ENCODE measurements around the gene AURKAIP1. TPM values are rescaled to one million over a fixed set of nuclear protein-coding genes. Genes with fewer than 3 reads are reported as not detected.

AURKAIP1 gene
- total and polyA plus RNA-seq, 2 of the 4 experiments (the other 2 are of a cell fraction), result 45.7 to 107 TPM

DNA sequence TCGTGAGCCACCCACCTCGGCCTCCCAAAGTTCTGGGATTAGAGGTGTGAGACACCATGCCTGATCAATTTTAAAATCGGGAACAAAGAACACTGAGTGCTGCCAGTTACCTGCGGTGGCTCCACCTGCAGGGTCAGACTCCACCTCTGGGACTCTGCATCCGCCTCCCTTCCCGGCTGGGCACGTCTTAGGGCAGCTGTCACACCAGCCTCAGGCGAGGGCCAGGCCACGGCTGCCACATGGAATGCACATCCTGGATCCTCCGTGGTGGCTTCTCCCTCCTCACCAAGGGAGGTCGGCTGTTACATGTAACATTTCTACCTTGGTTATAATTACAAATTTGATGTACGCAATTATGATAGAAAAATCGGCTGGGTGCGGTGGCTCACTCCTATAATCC lies 10.7 kb downstream of the AURKAIP1 start:
- ATAC-seq (ENCODE audit: low read depth) (no peak), DNase-seq (no peak)
- Histone ChIP-seq H4K20me1 (ENCODE audit: insufficient read depth, low read length) (no peaks in the 10 kb centered on the region), H4K5ac (ENCODE audit: low read depth, low read length) (no peak overlapping the region), H3K4me2 (ENCODE audit: low read depth, low read length) (no peak overlapping the region), H3K4ac (ENCODE audit: low read depth, low read length) (no peak overlapping the region), H3K4me3 (ENCODE audit: insufficient read depth, low read depth, low read length) (no peak overlapping the region), H3K36me3 (ENCODE audit: control insufficient read depth, insufficient read depth, low read length) (no peaks in the 10 kb centered on the region), H2AFZ (replicated peaks; ENCODE audit: low read length, poor library complexity) (no peak overlapping the region), H2BK15ac (ENCODE audit: low read depth, low read length) (no peak overlapping the region), H3K79me1 (ENCODE audit: low read depth in 1 of 2, low read length in 2 of 2) (peaks cover 4 to 25% of the 10 kb centered on the region in 2 experiments; a peak in 3 of 4 replicates), H4K91ac (ENCODE audit: insufficient read depth, low read depth, low read length) (no peak overlapping the region), H3K9ac (ENCODE audit: low read depth, low read length) (no peak overlapping the region), H2AK9ac (replicated peaks; ENCODE audit: low read depth, low read length, poor library complexity) (no peak overlapping the region), H3K18ac (ENCODE audit: low read depth, low read length) (no peak overlapping the region), H2BK120ac (ENCODE audit: low read depth, low read length) (no peak overlapping the region), H3K14ac (replicated peaks; ENCODE audit: low read depth, low read length) (no peak overlapping the region), H3K23ac (ENCODE audit: low read depth, low read length) (no peak overlapping the region), H2AK5ac (ENCODE audit: low read depth, low read length) (no peak overlapping the region; the same call in 1 of the 2 replicates), H3K27me3 (ENCODE audit: control insufficient read depth, insufficient read depth, low read length) (no peaks in the 10 kb centered on the region), H3K9me1 (ENCODE audit: insufficient read depth, low read length) (peaks cover 15% of the 10 kb centered on the region), H2BK20ac (ENCODE audit: low read depth, low read length) (no peak overlapping the region), H2BK5ac (ENCODE audit: low read depth, low read length, poor library complexity, severe bottlenecking) (no peak overlapping the region), H3K56ac (ENCODE audit: extremely low read depth, insufficient read depth, low read length) (no peak overlapping the region), H3K4me1 (ENCODE audit: control insufficient read depth, insufficient read depth, low read length) (peaks cover 24% of the 10 kb centered on the region), H3K27ac (ENCODE audit: insufficient read depth, low read length) (no peak overlapping the region), H3K9me3 (ENCODE audit: control insufficient read depth, insufficient read depth, low read length) (no peaks in the 10 kb centered on the region), H4K8ac (ENCODE audit: low read depth in 2 of 2, low read length in 2 of 2) (no peak overlapping the region)
- ChIA-PET POLR2A (ENCODE audit: unreplicated experiment) (no interaction called here), CTCF (no interaction called here)
- BruUV-seq (replicated peaks), result no TSS peak
- in situ Hi-C loops (cut with MboI; ENCODE audit: low sequenced_read_pairs), result no loop called here
- TF ChIP-seq BHLHE40 (IDR thresholded peaks at IDR 0.05; ENCODE audit: low read depth, low read length), result no peak
- TF ChIP-seq FOS (IDR thresholded peaks at IDR 0.05; ENCODE audit: low read depth, low read length), result no peak
- TF ChIP-seq CEBPB (IDR thresholded peaks at IDR 0.05; ENCODE audit: low read depth, low read length), result no peak
- no peak for TF ChIP-seq MAZ (IDR thresholded peaks at IDR 0.05; ENCODE audit: borderline replicate concordance, low read depth, low read length)
- no peak for TF ChIP-seq MXI1 (IDR thresholded peaks at IDR 0.05; ENCODE audit: borderline replicate concordance, low read depth, low read length)
- TF ChIP-seq, protein P1, sequence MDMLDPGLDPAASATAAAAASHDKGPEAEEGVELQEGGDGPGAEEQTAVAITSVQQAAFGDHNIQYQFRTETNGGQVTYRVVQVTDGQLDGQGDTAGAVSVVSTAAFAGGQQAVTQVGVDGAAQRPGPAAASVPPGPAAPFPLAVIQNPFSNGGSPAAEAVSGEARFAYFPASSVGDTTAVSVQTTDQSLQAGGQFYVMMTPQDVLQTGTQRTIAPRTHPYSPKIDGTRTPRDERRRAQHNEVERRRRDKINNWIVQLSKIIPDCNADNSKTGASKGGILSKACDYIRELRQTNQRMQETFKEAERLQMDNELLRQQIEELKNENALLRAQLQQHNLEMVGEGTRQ (IDR thresholded peaks at IDR 0.05; ENCODE audit: low read depth, low read length), result no peak
- 82% methylated on average over 3 of the region's 14 CpGs; no CpG with 5 or more reads in 1 of the 2 experiments for WGBS, 2 experiments (ENCODE audit: extremely low coverage in 2 of 2, insufficient read length in 1 of 2)
- intact Hi-C loops (cut with micrococcal nuclease), result no loop called here
- dilution Hi-C loops (cut with HindIII; ENCODE audit: low sequenced_read_pairs, unreplicated experiment), result no loop called here
